ENCODE data around the gene FNTB. TPM values are rescaled to one million over a fixed set of nuclear protein-coding genes. Genes with fewer than 3 reads are reported as not detected.

Gene FNTB
- total RNA-seq, 1 experiment from 2014 or later: 14.2 TPM

DNA sequence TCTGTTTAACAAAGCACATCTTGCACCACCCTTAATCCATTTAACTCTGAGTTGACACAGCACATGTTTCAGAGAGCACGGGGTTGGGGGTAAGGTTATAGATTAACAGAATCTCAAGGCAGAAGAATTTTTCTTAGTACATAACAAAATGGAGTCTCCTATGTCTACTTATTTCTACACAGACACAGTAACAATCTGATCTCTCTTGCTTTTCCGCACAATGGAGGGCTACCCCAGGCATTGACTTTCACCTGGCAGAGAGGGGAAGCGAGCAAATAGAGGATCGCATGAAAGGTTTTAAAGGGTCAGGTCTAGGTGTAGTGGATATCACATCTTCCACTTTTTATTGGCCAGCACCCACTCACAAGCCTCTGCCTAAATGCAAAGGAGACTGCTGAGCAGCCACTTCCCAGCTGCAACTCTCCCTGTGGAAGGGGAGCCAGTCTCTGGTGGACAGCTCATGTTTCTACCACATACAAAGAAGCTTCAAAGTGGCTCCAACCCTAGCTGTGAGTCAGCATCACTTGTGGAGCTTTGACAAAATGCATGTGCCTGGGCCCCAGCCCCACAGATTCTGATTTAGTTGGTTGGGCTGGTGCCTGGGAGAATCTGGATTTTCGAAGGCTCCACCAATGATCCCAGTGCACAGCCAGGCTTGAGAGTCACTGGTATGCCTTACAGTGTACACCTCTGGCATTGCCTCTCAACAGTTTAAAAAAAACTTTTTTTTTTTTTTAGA lies 7.2 kb upstream of the FNTB start (continued):
- TF ChIP-seq IRF1 (CRISPR knock-in tag; IDR thresholded peaks at IDR 0.05) (no peak), ZNF416 (CRISPR knock-in tag; IDR thresholded peaks at IDR 0.05) (no peak), OVOL2 (CRISPR knock-in tag; IDR thresholded peaks at IDR 0.05; ENCODE audit: borderline replicate concordance) (no peak), TEAD1 (CRISPR knock-in tag; IDR thresholded peaks at IDR 0.05) (no peak), ETV6 (CRISPR knock-in tag; IDR thresholded peaks at IDR 0.05) (no peak), JUN (CRISPR knock-in tag; IDR thresholded peaks at IDR 0.05) (no peak), ELF4 (CRISPR knock-in tag; IDR thresholded peaks at IDR 0.05; ENCODE audit: low read depth) (no peak)

- ATAC-seq: no peak
- H3K4me1 Mint-ChIP-seq: peaks cover 20% of the 10 kb centered on the region
- H3K9me3 Mint-ChIP-seq: no peaks in the 10 kb centered on the region
- H3K4me3 Mint-ChIP-seq: peak overlapping the region; percentile 73
- no peak for DNase-seq (ENCODE audit: low spot score)
- peaks cover under 1% of the 10 kb centered on the region; the same call in 1 of the 2 replicates for H3K36me3 Mint-ChIP-seq
- H3K27me3 Mint-ChIP-seq (ENCODE audit: low read depth): peaks cover 7% of the 10 kb centered on the region
- TF ChIP-seq, protein P1, sequence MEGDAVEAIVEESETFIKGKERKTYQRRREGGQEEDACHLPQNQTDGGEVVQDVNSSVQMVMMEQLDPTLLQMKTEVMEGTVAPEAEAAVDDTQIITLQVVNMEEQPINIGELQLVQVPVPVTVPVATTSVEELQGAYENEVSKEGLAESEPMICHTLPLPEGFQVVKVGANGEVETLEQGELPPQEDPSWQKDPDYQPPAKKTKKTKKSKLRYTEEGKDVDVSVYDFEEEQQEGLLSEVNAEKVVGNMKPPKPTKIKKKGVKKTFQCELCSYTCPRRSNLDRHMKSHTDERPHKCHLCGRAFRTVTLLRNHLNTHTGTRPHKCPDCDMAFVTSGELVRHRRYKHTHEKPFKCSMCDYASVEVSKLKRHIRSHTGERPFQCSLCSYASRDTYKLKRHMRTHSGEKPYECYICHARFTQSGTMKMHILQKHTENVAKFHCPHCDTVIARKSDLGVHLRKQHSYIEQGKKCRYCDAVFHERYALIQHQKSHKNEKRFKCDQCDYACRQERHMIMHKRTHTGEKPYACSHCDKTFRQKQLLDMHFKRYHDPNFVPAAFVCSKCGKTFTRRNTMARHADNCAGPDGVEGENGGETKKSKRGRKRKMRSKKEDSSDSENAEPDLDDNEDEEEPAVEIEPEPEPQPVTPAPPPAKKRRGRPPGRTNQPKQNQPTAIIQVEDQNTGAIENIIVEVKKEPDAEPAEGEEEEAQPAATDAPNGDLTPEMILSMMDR (IDR thresholded peaks at IDR 0.05): peak; percentile 52
- TF ChIP-seq NR1H2 (CRISPR knock-in tag; IDR thresholded peaks at IDR 0.05): no peak
- ChIA-PET POLR2A (no interaction called here), CTCF (interaction anchor here (0.6 to 0.7 kb wide), 2 partner anchors 36 to 293 kb away, joined by 3 to 4 read pairs; no protein-coding TSS in a partner anchor)
- H3K27ac Mint-ChIP-seq: no peak overlapping the region
Measured at GRCh38 chr14:64983439-64984310, 3.0 kb upstream of the FNTB start.

GRCh38 chr14:64987438-64987767 lies 708 bp downstream of the FNTB start:
- Mint-ChIP-seq H3K4me1 (peaks cover 18% of the 10 kb centered on the region), H3K36me3 (peaks cover 3% of the 10 kb centered on the region; the same call in 1 of the 2 replicates), H3K27ac (peak overlapping the region; percentile 99), H3K27me3 (ENCODE audit: low read depth) (peaks cover 7% of the 10 kb centered on the region), H3K9me3 (no peaks in the 10 kb centered on the region), H3K4me3 (peak overlapping the region; percentile 90)
- ChIA-PET POLR2A (interaction anchor here (0.6 to 1.7 kb wide), 5 partner anchors 19 to 185 kb away, joined by 3 to 6 read pairs (median 4); partner anchors contain the start of gene MAX), CTCF (interaction anchor here (1.0 to 3.1 kb wide), 22 partner anchors 10 to 164 kb away, joined by 3 to 29 read pairs (median 7); partner anchors contain the start of genes CHURC1 and MAX)
- TF ChIP-seq TEAD1 (CRISPR knock-in tag; IDR thresholded peaks at IDR 0.05): no peak
- no peak for TF ChIP-seq GRHL2 (CRISPR knock-in tag; IDR thresholded peaks at IDR 0.05; ENCODE audit: insufficient replicate concordance, severe bottlenecking)
- TF ChIP-seq ELF4 (CRISPR knock-in tag; IDR thresholded peaks at IDR 0.05; ENCODE audit: low read depth): no peak
- ATAC-seq (peak; percentile 44), DNase-seq (ENCODE audit: low spot score) (no peak)

DNA sequence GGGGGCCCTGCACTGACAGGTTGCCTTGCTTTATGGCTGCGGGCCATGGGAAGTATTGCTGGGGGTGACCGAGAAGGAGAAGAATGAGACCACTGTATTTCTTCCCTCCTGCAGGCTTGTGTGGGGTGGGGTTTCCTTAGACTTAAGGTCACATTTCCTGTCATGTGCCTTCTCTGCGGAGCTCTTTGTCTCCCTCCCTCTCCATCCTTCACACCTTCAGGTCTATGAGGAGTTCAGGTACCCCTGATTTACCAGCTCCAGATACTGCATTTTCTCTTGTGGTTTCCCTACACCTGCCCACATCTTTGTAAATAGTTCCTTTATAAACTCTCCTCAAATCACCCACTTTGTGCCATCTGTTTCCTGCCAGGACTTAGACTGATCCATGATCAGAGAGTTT lies 3.6 kb downstream of the FNTB start:
- no peaks in the 10 kb centered on the region for H3K9me3 Mint-ChIP-seq
- ATAC-seq: no peak
- no peak overlapping the region for H3K4me3 Mint-ChIP-seq
- CTCF ChIA-PET: interaction anchor here (0.6 kb wide), 1 partner anchor 27 kb away, joined by 3 read pairs; no protein-coding TSS in a partner anchor
- H3K27ac Mint-ChIP-seq: peak overlapping the region; percentile 20; the same call in 1 of the 2 replicates
- POLR2A ChIA-PET: no interaction called here
- H3K4me1 Mint-ChIP-seq: peaks cover 10% of the 10 kb centered on the region
- DNase-seq (ENCODE audit: low spot score): no peak
- peaks cover 5% of the 10 kb centered on the region for H3K27me3 Mint-ChIP-seq (ENCODE audit: low read depth)
- H3K36me3 Mint-ChIP-seq: peaks cover 3% of the 10 kb centered on the region; the same call in 1 of the 2 replicates
- TF ChIP-seq CBFB (CRISPR knock-in tag; IDR thresholded peaks at IDR 0.05; ENCODE audit: low read depth): no peak
- no peak for TF ChIP-seq ATF3 (CRISPR knock-in tag; conservative IDR thresholded peaks at IDR 0.05)
- TF ChIP-seq E2F5 (CRISPR knock-in tag; IDR thresholded peaks at IDR 0.05): no peak
- TF ChIP-seq ZNF232 (CRISPR knock-in tag; IDR thresholded peaks at IDR 0.05): no peak
- TF ChIP-seq TEAD1 (CRISPR knock-in tag; IDR thresholded peaks at IDR 0.05): no peak
- no peak for TF ChIP-seq FOXP4 (CRISPR knock-in tag; IDR thresholded peaks at IDR 0.05)
- no peak for TF ChIP-seq JAZF1 (CRISPR knock-in tag; IDR thresholded peaks at IDR 0.05)
- TF ChIP-seq, protein P2, sequence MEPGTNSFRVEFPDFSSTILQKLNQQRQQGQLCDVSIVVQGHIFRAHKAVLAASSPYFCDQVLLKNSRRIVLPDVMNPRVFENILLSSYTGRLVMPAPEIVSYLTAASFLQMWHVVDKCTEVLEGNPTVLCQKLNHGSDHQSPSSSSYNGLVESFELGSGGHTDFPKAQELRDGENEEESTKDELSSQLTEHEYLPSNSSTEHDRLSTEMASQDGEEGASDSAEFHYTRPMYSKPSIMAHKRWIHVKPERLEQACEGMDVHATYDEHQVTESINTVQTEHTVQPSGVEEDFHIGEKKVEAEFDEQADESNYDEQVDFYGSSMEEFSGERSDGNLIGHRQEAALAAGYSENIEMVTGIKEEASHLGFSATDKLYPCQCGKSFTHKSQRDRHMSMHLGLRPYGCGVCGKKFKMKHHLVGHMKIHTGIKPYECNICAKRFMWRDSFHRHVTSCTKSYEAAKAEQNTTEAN (CRISPR knock-in tag; IDR thresholded peaks at IDR 0.05): no peak
- TF ChIP-seq RELA (CRISPR knock-in tag; IDR thresholded peaks at IDR 0.05; ENCODE audit: borderline replicate concordance): no peak
- no peak for TF ChIP-seq NR2C2 (CRISPR knock-in tag; IDR thresholded peaks at IDR 0.05)
